Mesenchymal stem cell (in vitro differentiated cells and primary cell): ENCODE results near the gene HSPA6.
A peak's percentile ranks its signal among the peaks of the same experiment; 100 is the strongest.
"Not testable (repeated sequence)": the region's sequence is repeated elsewhere in the genome, so short reads cannot be mapped to it uniquely, and the experiment has no call there.

Source experiments
- DNase-seq: peaks from one replicate; pipeline ENCODE4 v3.0.0-alpha.2; 2013
- H2AFZ ChIP-seq: one replicate; pipeline ENCODE4 v1.6.1; 2013; ENCODE audit warnings: low read depth, mild to moderate bottlenecking, control low read depth, inconsistent platforms, low read length, moderate library complexity
- H2AK5ac ChIP-seq: 2 replicates; pipeline ENCODE4 v1.6.1; 2013; ENCODE audit warnings: low read length, moderate library complexity, mild to moderate bottlenecking, inconsistent platforms; ENCODE audit not compliant: severe bottlenecking
- H2BK120ac ChIP-seq: one replicate; pipeline ENCODE4 v1.6.1; 2013; ENCODE audit warnings: low read depth, mild to moderate bottlenecking, inconsistent platforms, low read length, moderate library complexity
- H2BK12ac ChIP-seq, 2 experiments: one replicate each; pipeline ENCODE4 v1.6.1; 2013; ENCODE audit warnings: inconsistent platforms in 2 of 2, low read length in 2 of 2, mild to moderate bottlenecking in 2 of 2, moderate library complexity in 2 of 2, control low read depth in 1 of 2
- H2BK15ac ChIP-seq: one replicate; pipeline ENCODE4 v1.6.1; 2013; ENCODE audit warnings: mild to moderate bottlenecking, low read depth, inconsistent platforms; ENCODE audit not compliant: poor library complexity, severe bottlenecking
- H2BK5ac ChIP-seq: 2 replicates; pipeline ENCODE4 v1.6.1; 2013; ENCODE audit warnings: low read depth, mild to moderate bottlenecking, low read length, control low read depth, inconsistent platforms; ENCODE audit not compliant: poor library complexity, severe bottlenecking
- H3K14ac ChIP-seq, 2 experiments: one replicate each; pipeline ENCODE4 v1.6.1; 2013; ENCODE audit warnings: inconsistent platforms in 2 of 2, low read length in 2 of 2, control low read depth in 1 of 2, mild to moderate bottlenecking in 1 of 2, moderate library complexity in 1 of 2
- H3K18ac ChIP-seq, 2 experiments: one replicate each; pipeline ENCODE4 v1.6.1; 2013; ENCODE audit warnings: inconsistent platforms in 2 of 2, low read length in 2 of 2, control low read depth in 1 of 2, low read depth in 1 of 2, mild to moderate bottlenecking in 1 of 2
- H3K23ac ChIP-seq, 2 experiments: one replicate each; pipeline ENCODE4 v1.6.1; 2013; ENCODE audit warnings: inconsistent platforms in 2 of 2, low read length in 2 of 2, mild to moderate bottlenecking in 2 of 2, moderate library complexity in 2 of 2, control low read depth in 1 of 2
- H3K27ac ChIP-seq: 2 replicates; pipeline ENCODE4 v1.5.1; 2013; ENCODE audit warnings: mild to moderate bottlenecking, moderate library complexity, low read length, control low read depth, inconsistent platforms; ENCODE audit not compliant: poor library complexity, severe bottlenecking
- H3K27me3 ChIP-seq, 2 experiments: 2 replicates each; pipeline versions ENCODE4 v1.6.1 to v1.7.0; 2013; ENCODE audit warnings: low read length in 2 of 2, mild to moderate bottlenecking in 2 of 2, moderate library complexity in 2 of 2, control low read depth in 1 of 2, inconsistent platforms in 1 of 2; ENCODE audit not compliant: control insufficient read depth in 1 of 2, insufficient read depth in 1 of 2
- H3K36me3 ChIP-seq, 2 experiments: 2 replicates each; pipeline versions ENCODE4 v1.6.1 to v1.7.0; 2013; ENCODE audit warnings: low read length in 2 of 2, control low read depth in 1 of 2, inconsistent platforms in 1 of 2, low read depth in 1 of 2, mild to moderate bottlenecking in 1 of 2; ENCODE audit not compliant: insufficient read depth in 2 of 2, control insufficient read depth in 1 of 2
- H3K4ac ChIP-seq, 2 experiments: one replicate each; pipeline ENCODE4 v1.6.1; 2013; ENCODE audit warnings: inconsistent platforms in 2 of 2, low read length in 2 of 2, mild to moderate bottlenecking in 2 of 2, moderate library complexity in 2 of 2, control low read depth in 1 of 2, low read depth in 1 of 2
- H3K4me1 ChIP-seq: 2 replicates; pipeline ENCODE4 v1.6.1; 2013; ENCODE audit warnings: low read depth, low read length, control low read depth; ENCODE audit not compliant: control insufficient read depth, insufficient read depth
- H3K4me2 ChIP-seq: 2 replicates; pipeline ENCODE4 v1.6.1; 2013; ENCODE audit warnings: low read length, mild to moderate bottlenecking, inconsistent platforms; ENCODE audit not compliant: poor library complexity, severe bottlenecking
- H3K4me3 ChIP-seq, 2 experiments: 2 replicates each; pipeline versions ENCODE4 v1.5.1 to v1.7.0; 2013; ENCODE audit warnings: low read length in 2 of 2, mild to moderate bottlenecking in 2 of 2, control low read depth in 1 of 2, low read depth in 1 of 2; ENCODE audit not compliant: insufficient read depth in 1 of 2
- H3K79me1 ChIP-seq: replicated peaks from 2 replicates; pipeline ENCODE4 v1.6.1; 2013; ENCODE audit warnings: mild to moderate bottlenecking, control low read depth, low read length, inconsistent platforms; ENCODE audit not compliant: poor library complexity, severe bottlenecking
- H3K9ac ChIP-seq: 2 replicates; pipeline ENCODE4 v1.7.0; 2013; ENCODE audit warnings: mild to moderate bottlenecking, low read length, moderate library complexity
- H3K9me3 ChIP-seq: 2 replicates; pipeline ENCODE4 v1.7.0; 2013; ENCODE audit warnings: mild to moderate bottlenecking, low read length; ENCODE audit not compliant: control insufficient read depth
- H4K8ac ChIP-seq: one replicate; pipeline ENCODE4 v1.6.1; 2013; ENCODE audit warnings: inconsistent platforms, mild to moderate bottlenecking, low read length, moderate library complexity
- H4K91ac ChIP-seq: one replicate; pipeline ENCODE4 v1.6.1; 2013; ENCODE audit warnings: mild to moderate bottlenecking, low read length, inconsistent platforms
- WGBS: methylation state at CpG from one replicate; pipeline ENCODE4 v1.1.7; 2013; ENCODE audit warnings: mixed read lengths; 5-methylcytosine and 5-hydroxymethylcytosine counted together

Gene HSPA6

DNA sequence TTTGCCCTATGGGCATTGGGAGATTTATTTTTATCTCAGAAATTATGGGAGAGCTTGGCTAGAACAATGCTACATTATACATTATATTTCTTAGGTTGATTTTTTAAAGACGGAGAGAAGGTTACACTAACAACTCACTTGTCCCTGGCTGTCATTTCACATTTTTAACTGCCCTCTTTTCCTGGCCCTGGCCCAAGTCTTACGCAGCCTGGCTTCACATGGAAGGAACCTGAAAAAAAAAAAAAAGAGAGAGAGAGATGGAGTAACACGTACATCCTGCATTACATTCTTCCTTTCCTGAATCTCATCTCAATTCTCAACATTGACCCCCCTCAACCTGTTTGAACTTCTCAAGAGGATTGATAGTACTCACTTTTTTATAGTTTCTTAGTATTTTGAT is 4.2 kb downstream of the HSPA6 start:
- H3K23ac ChIP-seq, H4K8ac ChIP-seq, H3K79me1 ChIP-seq, H3K4ac ChIP-seq, H2BK120ac ChIP-seq, H3K4me3 ChIP-seq, H2AFZ ChIP-seq, H3K18ac ChIP-seq, H3K27me3 ChIP-seq, H3K14ac ChIP-seq, H3K4me2 ChIP-seq, H3K9ac ChIP-seq, H3K27ac ChIP-seq, H2BK5ac ChIP-seq, DNase-seq, H2BK12ac ChIP-seq, H3K4me1 ChIP-seq, H2AK5ac ChIP-seq, H2BK15ac ChIP-seq, H4K91ac ChIP-seq, H3K36me3 ChIP-seq, H3K9me3 ChIP-seq: not testable (repeated sequence)
- WGBS, result no CpG with 5 or more reads among the region's 3 CpGs

DNA sequence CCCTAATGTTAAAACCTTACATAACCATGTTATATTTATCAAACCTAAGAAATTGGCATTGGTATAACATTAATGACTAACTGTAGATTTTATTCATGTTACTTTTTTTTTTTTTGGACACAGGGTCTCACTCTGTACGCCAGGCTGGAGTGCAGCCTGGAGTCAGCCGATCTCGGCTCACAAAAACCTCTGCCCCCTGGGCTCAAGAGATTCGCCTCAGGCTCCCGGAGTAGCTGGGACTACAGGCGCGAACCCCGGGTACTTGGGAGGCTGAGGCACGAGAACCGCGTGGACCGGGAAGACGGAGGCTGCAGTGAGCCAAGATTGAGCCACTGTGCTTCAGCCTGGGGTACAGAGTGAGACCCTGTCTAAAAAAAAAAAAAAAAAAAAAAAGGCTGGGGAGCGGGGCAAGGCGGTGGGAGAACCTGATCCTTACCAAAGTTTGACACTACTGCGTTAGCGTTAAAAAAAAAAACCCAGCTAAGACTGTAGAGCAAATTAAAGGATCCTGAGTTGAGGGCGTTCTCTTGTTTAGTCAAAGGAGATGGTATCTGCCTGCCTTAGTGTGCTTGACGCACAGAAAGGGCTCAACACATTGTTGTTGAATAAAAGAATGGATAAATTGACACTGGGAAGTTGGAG is 5.2 kb downstream of the HSPA6 start:
- not testable (repeated sequence) for H4K91ac ChIP-seq, H2AK5ac ChIP-seq, H3K18ac ChIP-seq, H2BK15ac ChIP-seq, H3K79me1 ChIP-seq, H3K23ac ChIP-seq, H3K4ac ChIP-seq, H3K27ac ChIP-seq, H4K8ac ChIP-seq, H3K27me3 ChIP-seq, H2AFZ ChIP-seq, H2BK120ac ChIP-seq, H3K36me3 ChIP-seq, H2BK5ac ChIP-seq, H3K9me3 ChIP-seq, H3K4me1 ChIP-seq, H3K14ac ChIP-seq, H2BK12ac ChIP-seq
- peak overlapping the region; percentile 34 for H3K9ac ChIP-seq
- WGBS, result 13% methylated on average over 18 of the region's 19 CpGs
- peak overlapping the region in 1 of 2 experiments; percentile 80 for H3K4me3 ChIP-seq
- peak overlapping the region; percentile 43 for H3K4me2 ChIP-seq
- peak; percentile 39 for DNase-seq

DNA sequence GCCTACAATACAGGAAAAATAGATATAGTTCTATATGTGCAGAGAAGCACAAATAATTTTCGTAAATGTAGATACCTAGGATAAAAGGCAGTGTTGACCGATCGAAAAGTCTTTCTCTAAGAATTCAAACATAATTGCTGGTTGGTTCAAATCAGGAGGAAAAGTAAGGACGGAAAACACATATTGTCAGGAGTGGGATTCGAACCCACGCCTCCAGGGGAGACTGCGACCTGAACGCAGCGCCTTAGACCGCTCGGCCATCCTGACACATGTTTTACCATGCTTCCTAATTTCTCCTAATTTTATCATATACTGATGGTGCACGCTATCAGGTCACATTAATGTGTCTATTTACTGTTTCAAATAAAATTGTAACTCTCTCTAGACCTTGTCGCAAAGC is 5.8 kb downstream of the HSPA6 start:
- DNase-seq, result peak; percentile 80
- WGBS, result 2% methylated on average over 9 of the region's 13 CpGs
- not testable (repeated sequence) for H4K91ac ChIP-seq

DNA sequence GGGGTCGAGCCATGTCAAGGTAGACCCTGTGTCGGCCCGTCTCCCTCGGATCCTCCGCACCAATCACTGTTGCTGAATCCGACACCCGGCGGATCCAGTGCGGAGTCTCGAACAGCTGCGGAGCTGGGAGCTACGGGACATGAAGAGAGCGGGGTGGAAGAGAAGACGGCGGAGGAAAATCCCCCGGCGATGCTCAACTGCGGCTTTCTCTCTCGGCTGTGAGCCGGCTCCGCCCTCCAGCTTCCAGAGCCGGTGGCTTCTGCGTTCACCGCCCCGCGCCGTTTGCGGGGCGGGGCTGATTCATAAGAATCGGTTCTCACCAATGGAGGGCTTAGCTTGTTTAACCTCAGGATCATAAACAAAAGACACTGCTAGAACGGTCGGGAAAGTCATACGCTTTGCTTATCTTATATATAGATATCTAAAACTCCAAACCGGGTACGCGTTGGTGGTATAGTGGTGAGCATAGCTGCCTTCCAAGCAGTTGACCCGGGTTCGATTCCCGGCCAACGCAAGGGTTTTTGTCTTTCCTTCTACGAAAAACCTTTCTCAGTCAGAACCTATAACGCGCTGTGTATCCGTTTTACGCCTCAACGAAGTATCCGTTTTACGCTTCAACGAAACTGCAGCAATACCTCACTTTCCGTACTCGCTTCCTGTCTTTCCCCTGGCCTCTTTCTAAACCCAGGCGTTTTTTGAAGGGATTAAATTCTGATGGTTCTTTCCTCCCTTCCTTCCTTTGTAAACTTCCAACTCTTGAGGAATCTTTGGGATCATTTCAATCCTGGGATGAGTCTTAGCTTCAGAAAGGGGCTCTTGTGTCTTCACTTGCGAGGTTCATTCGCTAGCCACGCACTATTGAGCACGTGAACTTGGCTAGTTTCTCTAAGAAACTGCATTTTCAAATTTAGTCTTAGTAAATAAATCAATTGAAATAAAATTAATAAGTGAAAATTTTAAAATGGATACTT is 6.6 kb downstream of the HSPA6 start:
- not testable (repeated sequence) for H3K14ac ChIP-seq, H2BK120ac ChIP-seq, H3K36me3 ChIP-seq, H4K8ac ChIP-seq, H3K4ac ChIP-seq, H4K91ac ChIP-seq, H3K79me1 ChIP-seq, H2BK12ac ChIP-seq, H2AFZ ChIP-seq, H3K4me1 ChIP-seq, H2BK5ac ChIP-seq, H3K27me3 ChIP-seq, H3K23ac ChIP-seq, H2AK5ac ChIP-seq, H3K9me3 ChIP-seq
- Histone ChIP-seq H3K9ac (peak overlapping the region; percentile 90), H2BK15ac (peak overlapping the region; percentile 44), H3K18ac (peak overlapping the region in 1 of 2 experiments; percentile 8), H3K4me3 (peak overlapping the region; percentile 61 to 80), H3K4me2 (peak overlapping the region; percentile 46), H3K27ac (peak overlapping the region; percentile 69)
- peak; percentile 97 for DNase-seq
- WGBS, result 0% methylated on average over 39 of the region's 56 CpGs

More for the DNA sequence above, 5.8 kb downstream of the HSPA6 start:
- H2AFZ ChIP-seq, H3K27me3 ChIP-seq, H3K9me3 ChIP-seq, H2BK5ac ChIP-seq, H3K79me1 ChIP-seq, H3K14ac ChIP-seq, H2AK5ac ChIP-seq, H4K8ac ChIP-seq, H3K23ac ChIP-seq, H3K36me3 ChIP-seq, H3K4me1 ChIP-seq, H3K4ac ChIP-seq, H3K18ac ChIP-seq, H2BK15ac ChIP-seq, H2BK120ac ChIP-seq, H2BK12ac ChIP-seq, H3K4me2 ChIP-seq: not testable (repeated sequence)
- H3K4me3 ChIP-seq, result peak overlapping the region in 1 of 2 experiments; percentile 80
- peak overlapping the region; percentile 90 for H3K9ac ChIP-seq
- peak overlapping the region; percentile 67 for H3K27ac ChIP-seq
